GM21619 (cell line): Measurements from ENCODE around the gene TRMT2A.
A peak's percentile ranks its signal among the peaks of the same experiment; 100 is the strongest.
"Not testable (repeated sequence)": the region's sequence is repeated elsewhere in the genome, so short reads cannot be mapped to it uniquely, and the experiment has no call there.

ENCODE experiments used
- ATAC-seq: cut with Tn5 transposase; IDR thresholded peaks from one replicate; pipeline ENCODE4 v1.9.1; 2021; ENCODE audit not compliant: unreplicated experiment

Gene TRMT2A

GRCh38 chr22:20116951-20117632, at the start of gene TRMT2A:
TRMT2A (minus strand) TSS chr22:20117226; CDS start chr22:20116906, 320 bp downstream.
- peak; percentile 66 for ATAC-seq

GRCh38 chr22:20166703-20167102, 49.7 kb upstream of the TRMT2A start:
- ATAC-seq: no peak

GRCh38 chr22:20165913-20166312, 48.9 kb upstream of the TRMT2A start:
- no peak for ATAC-seq

- no peak for ATAC-seq
Measured at GRCh38 chr22:20165421-20165820, 48.4 kb upstream of the TRMT2A start.

GRCh38 chr22:20164863-20165262, 47.8 kb upstream of the TRMT2A start:
- ATAC-seq: no peak

- no peak for ATAC-seq
Measured at GRCh38 chr22:20160041-20160440, 43.0 kb upstream of the TRMT2A start.

GRCh38 chr22:20159531-20159930, 42.5 kb upstream of the TRMT2A start:
- ATAC-seq: not testable (repeated sequence)

- ATAC-seq: no peak
Measured at GRCh38 chr22:20159076-20159475, 42.0 kb upstream of the TRMT2A start.

GRCh38 chr22:20158391-20159036, 41.5 kb upstream of the TRMT2A start:
- no peak for ATAC-seq

GRCh38 chr22:20157430-20158183, 40.6 kb upstream of the TRMT2A start:
- no peak for ATAC-seq

- peak; percentile 57 for ATAC-seq
Measured at GRCh38 chr22:20156611-20157429, 39.8 kb upstream of the TRMT2A start.

GRCh38 chr22:20156042-20156389, 39.0 kb upstream of the TRMT2A start:
- no peak for ATAC-seq

GRCh38 chr22:20155330-20156041, 38.5 kb upstream of the TRMT2A start:
- no peak for ATAC-seq

- no peak for ATAC-seq
Measured at GRCh38 chr22:20154602-20155187, 37.7 kb upstream of the TRMT2A start.

GRCh38 chr22:20153945-20154344, 36.9 kb upstream of the TRMT2A start:
- ATAC-seq: no peak

GRCh38 chr22:20152464-20152890, 35.5 kb upstream of the TRMT2A start:
- ATAC-seq: no peak

- no peak for ATAC-seq
Measured at GRCh38 chr22:20151276-20151588, 34.2 kb upstream of the TRMT2A start.

GRCh38 chr22:20150381-20151275, 33.6 kb upstream of the TRMT2A start, which contains the start of gene CCDC188:
CCDC188 (minus strand) TSS chr22:20151055; CDS start chr22:20150986, 69 bp downstream.
- no peak for ATAC-seq
